ENCODE results near the gene KRTAP19-1.
"Not testable (repeated sequence)": the region's sequence is repeated elsewhere in the genome, so short reads cannot be mapped to it uniquely, and the experiment has no call there.

Gene KRTAP19-1

GRCh38 chr21:30480145-30480544 is at the start of gene KRTAP19-1:
KRTAP19-1 (minus strand) TSS chr21:30480367; CDS start chr21:30480317, 50 bp downstream.
- no peak for DNase-seq (ENCODE audit: low read depth)

GRCh38 chr21:30518876-30519275 is 38.7 kb upstream of the KRTAP19-1 start:
- no peak for DNase-seq (ENCODE audit: low read depth)

- DNase-seq (ENCODE audit: low read depth): no peak
These were observed 35.5 kb upstream of the KRTAP19-1 start for GRCh38 chr21:30515681-30516080.

- not testable (repeated sequence) for DNase-seq (ENCODE audit: low read depth)
These were observed 25.5 kb upstream of the KRTAP19-1 start for GRCh38 chr21:30505621-30506205.

- DNase-seq (ENCODE audit: low read depth): no peak
These were observed 21.9 kb upstream of the KRTAP19-1 start, which contains the start of gene KRTAP19-5 for GRCh38 chr21:30502041-30502440. KRTAP19-5 (minus strand) TSS chr21:30502141; CDS start chr21:30502090, 51 bp downstream.

GRCh38 chr21:30497065-30497464 is 16.9 kb upstream of the KRTAP19-1 start, which contains the start of gene KRTAP19-4:
KRTAP19-4 (minus strand) TSS chr21:30497165; CDS start chr21:30497110, 55 bp downstream.
- no peak for DNase-seq (ENCODE audit: low read depth)

- DNase-seq (ENCODE audit: low read depth): no peak
These were observed 11.8 kb upstream of the KRTAP19-1 start, which contains the start of gene KRTAP19-3 for GRCh38 chr21:30491963-30492428. KRTAP19-3 (minus strand) TSS chr21:30492013; CDS start chr21:30491957, 56 bp downstream.

- no peak for DNase-seq (ENCODE audit: low read depth)
These were observed 7.2 kb upstream of the KRTAP19-1 start, which contains the start of gene KRTAP19-2 for GRCh38 chr21:30487336-30487735. KRTAP19-2 (minus strand) TSS chr21:30487436; CDS start chr21:30487348, 88 bp downstream.

- no peak for DNase-seq (ENCODE audit: low read depth)
These were observed 6.0 kb upstream of the KRTAP19-1 start for GRCh38 chr21:30486180-30486579.

- DNase-seq (ENCODE audit: low read depth): no peak
These were observed 2.0 kb upstream of the KRTAP19-1 start for GRCh38 chr21:30482130-30482529.

- no peak for DNase-seq (ENCODE audit: low read depth)
These were observed 908 bp downstream of the KRTAP19-1 start for GRCh38 chr21:30479259-30479658.

GRCh38 chr21:30478004-30478403 is 2.2 kb downstream of the KRTAP19-1 start:
- no peak for DNase-seq (ENCODE audit: low read depth)

- DNase-seq (ENCODE audit: low read depth): no peak
These were observed 11.1 kb downstream of the KRTAP19-1 start for GRCh38 chr21:30468900-30469714.

- no peak for DNase-seq (ENCODE audit: low read depth)
These were observed 16.5 kb downstream of the KRTAP19-1 start for GRCh38 chr21:30463713-30464112.

GRCh38 chr21:30448514-30448913 is 31.7 kb downstream of the KRTAP19-1 start:
- no peak for DNase-seq (ENCODE audit: low read depth)

- DNase-seq (ENCODE audit: low read depth): no peak
These were observed 33.1 kb downstream of the KRTAP19-1 start for GRCh38 chr21:30447056-30447455.

GRCh38 chr21:30444204-30444603 is 36.0 kb downstream of the KRTAP19-1 start:
- DNase-seq (ENCODE audit: low read depth): no peak

GRCh38 chr21:30443226-30443625 is 36.9 kb downstream of the KRTAP19-1 start:
- no peak for DNase-seq (ENCODE audit: low read depth)

GRCh38 chr21:30439975-30440374 is 40.2 kb downstream of the KRTAP19-1 start, which contains the start of gene KRTAP15-1:
KRTAP15-1 (plus strand) TSS chr21:30440275; CDS start chr21:30440328, 53 bp downstream.
- DNase-seq (ENCODE audit: low read depth): no peak

- DNase-seq (ENCODE audit: low read depth): no peak
These were observed 43.1 kb downstream of the KRTAP19-1 start for GRCh38 chr21:30437010-30437565.

GRCh38 chr21:30434033-30434631 is 46.0 kb downstream of the KRTAP19-1 start:
- DNase-seq (ENCODE audit: low read depth): no peak

GRCh38 chr21:30430170-30430655 is 50.0 kb downstream of the KRTAP19-1 start, which contains the start of gene KRTAP13-4:
KRTAP13-4 (plus strand) TSS chr21:30430220; CDS start chr21:30430276, 56 bp downstream.
- DNase-seq (ENCODE audit: low read depth): no peak

All from GM04503 (cell line).